SKM-1 (cell line): ENCODE results near the gene LMO7.
"Not testable (repeated sequence)": the region's sequence is repeated elsewhere in the genome, so short reads cannot be mapped to it uniquely, and the experiment has no call there.

Experiments used
- DNase-seq: peaks from one replicate; lab custom pipeline; 2025; ENCODE audit not compliant: unreplicated experiment; lab: John Stamatoyannopoulos, UW

The LMO7 gene

GRCh38 chr13:75739244-75739868 is 103.2 kb downstream of the LMO7 start:
- DNase-seq: no peak

GRCh38 chr13:75740031-75740430 is 103.9 kb downstream of the LMO7 start:
- no peak for DNase-seq

- DNase-seq: not testable (repeated sequence)
Observed at GRCh38 chr13:75743072-75743471, 106.9 kb downstream of the LMO7 start.

GRCh38 chr13:75744127-75744526 is 108.0 kb downstream of the LMO7 start:
- DNase-seq: no peak

- DNase-seq: no peak
Observed at GRCh38 chr13:75745387-75745786, 109.3 kb downstream of the LMO7 start.

- DNase-seq: no peak
Observed at GRCh38 chr13:75748874-75749273, 112.7 kb downstream of the LMO7 start.

- no peak for DNase-seq
Observed at GRCh38 chr13:75749407-75749806, 113.3 kb downstream of the LMO7 start.

- no peak for DNase-seq
Observed at GRCh38 chr13:75751350-75751749, 115.2 kb downstream of the LMO7 start.

- no peak for DNase-seq
Observed at GRCh38 chr13:75752826-75753225, 116.7 kb downstream of the LMO7 start.

- DNase-seq: no peak
Observed at GRCh38 chr13:75754936-75755335, 118.8 kb downstream of the LMO7 start.

GRCh38 chr13:75757336-75757735 is 121.2 kb downstream of the LMO7 start:
- DNase-seq: no peak

- no peak for DNase-seq
Observed at GRCh38 chr13:75759531-75759930, 123.4 kb downstream of the LMO7 start.

- no peak for DNase-seq
Observed at GRCh38 chr13:75760131-75761021, 124.2 kb downstream of the LMO7 start.

GRCh38 chr13:75761369-75761768 is 125.2 kb downstream of the LMO7 start:
- no peak for DNase-seq

GRCh38 chr13:75762076-75762937 is 126.2 kb downstream of the LMO7 start:
- DNase-seq: no peak

- DNase-seq: no peak
Observed at GRCh38 chr13:75762955-75763354, 126.8 kb downstream of the LMO7 start.

GRCh38 chr13:75763512-75763911 is 127.4 kb downstream of the LMO7 start:
- DNase-seq: no peak

- DNase-seq: no peak
Observed at GRCh38 chr13:75764251-75764925, 128.3 kb downstream of the LMO7 start.

- DNase-seq: no peak
Observed at GRCh38 chr13:75764926-75765310, 128.8 kb downstream of the LMO7 start.

- DNase-seq: no peak
Observed at GRCh38 chr13:75766636-75767035, 130.5 kb downstream of the LMO7 start.
